ENCODE measurements around the gene CCDC24. TPM values are rescaled to one million over a fixed set of nuclear protein-coding genes. Genes with fewer than 3 reads are reported as not detected.

Gene CCDC24
- total and polyA plus RNA-seq, 2 donors (not counting 3 experiments of a cell fraction or from before 2014, with no cell fraction given): 2.2 to 3.1 TPM

DNA sequence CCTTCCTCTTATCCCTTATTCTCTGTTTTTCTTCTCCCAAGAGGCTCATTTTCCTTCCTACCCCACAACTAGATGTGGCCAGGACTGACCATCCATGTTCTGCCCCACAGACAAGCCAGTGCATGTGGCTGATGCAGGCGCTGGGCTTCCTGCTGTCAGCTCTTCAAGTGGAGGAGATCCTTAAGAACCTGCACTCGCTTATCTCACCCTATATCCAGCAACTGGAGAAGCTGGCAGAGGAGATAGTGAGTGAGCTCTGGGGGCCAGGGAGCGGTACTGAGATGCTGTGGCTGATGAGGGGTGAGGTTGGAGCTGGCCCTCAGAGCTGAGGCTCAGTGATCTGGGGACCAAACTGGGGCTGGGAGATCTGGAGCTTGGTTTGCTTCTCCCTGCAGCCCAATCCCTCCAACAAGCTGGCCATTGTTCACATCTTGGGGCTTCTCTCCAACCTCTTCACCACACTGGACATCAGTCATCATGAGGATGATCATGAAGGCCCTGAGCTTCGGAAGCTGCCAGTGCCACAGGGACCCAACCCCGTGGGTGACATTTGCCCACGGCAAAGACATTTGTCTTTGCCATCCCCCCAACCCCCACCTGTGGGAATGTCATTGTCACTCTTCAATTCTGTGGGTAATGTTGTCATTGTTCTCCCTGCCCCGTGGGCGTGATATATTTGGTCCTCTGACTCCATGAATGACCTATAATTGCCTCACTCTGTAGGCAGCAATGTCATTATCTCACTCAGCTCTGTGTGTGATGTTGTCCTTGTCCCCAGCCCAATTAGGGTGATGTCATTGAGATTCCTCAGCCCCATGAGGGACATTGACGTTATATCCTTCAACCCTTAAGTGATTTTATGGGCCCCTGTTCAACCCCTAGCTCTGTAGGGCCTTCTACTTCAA, 32.8 kb upstream of the CCDC24 start:
- Histone ChIP-seq H3K27ac (ENCODE audit: insufficient read depth, low read depth, low read length) (no peak overlapping the region), H3K4me3 (replicated peaks in 1 of 3; ENCODE audit: insufficient read depth in 1 of 3, low read depth in 1 of 3, low read length in 3 of 3) (no peak overlapping the region), H3K79me2 (ENCODE audit: control insufficient read depth, insufficient read depth, low read length) (no peaks in the 10 kb centered on the region), H3K9ac (replicated peaks; ENCODE audit: extremely low read depth, insufficient read depth, low read length) (no peak overlapping the region), H3K4me1 (ENCODE audit: control insufficient read depth, extremely low read depth, insufficient read depth, low read length) (no peaks in the 10 kb centered on the region), H2AFZ (ENCODE audit: low read depth, low read length) (no peak overlapping the region), H3K9me1 (replicated peaks; ENCODE audit: control insufficient read depth, extremely low read depth, insufficient read depth, low read length) (no peaks in the 10 kb centered on the region), H3K36me3 (ENCODE audit: control insufficient read depth in 2 of 2, extremely low read depth in 1 of 2, insufficient read depth in 2 of 2, low read length in 2 of 2) (peaks cover 5 to 33% of the 10 kb centered on the region in 2 experiments), H3K9me3 (replicated peaks; ENCODE audit: control insufficient read depth, insufficient read depth, low read length) (no peaks in the 10 kb centered on the region), H4K20me1 (replicated peaks; ENCODE audit: control insufficient read depth, extremely low read depth, insufficient read depth, low read length) (no peaks in the 10 kb centered on the region), H3K4me2 (ENCODE audit: insufficient read depth, low read length) (no peak overlapping the region), H3K27me3 (ENCODE audit: control insufficient read depth in 2 of 2, insufficient read depth in 2 of 2, low read length in 2 of 2) (no peaks in the 10 kb centered on the region)
- FAIRE-seq (no peak), DNase-seq (ENCODE audit: low read depth, low spot score) (no peak)
- ChIA-PET CTCF (interaction anchor here (1.0 to 1.7 kb wide), 5 partner anchors 8 to 196 kb away, joined by 3 to 8 read pairs (median 3); partner anchors contain the start of genes ARTN and ATP6V0B), POLR2A (no interaction called here)
- dilution Hi-C loops (cut with MboI; ENCODE audit: extremely low pct_ligation_motif_present, low sequenced_read_pairs): no loop called here
- no peak for TF ChIP-seq POLR2A (IDR thresholded peaks at IDR 0.05; ENCODE audit: low read depth, low read length)
- TF ChIP-seq, protein P1, sequence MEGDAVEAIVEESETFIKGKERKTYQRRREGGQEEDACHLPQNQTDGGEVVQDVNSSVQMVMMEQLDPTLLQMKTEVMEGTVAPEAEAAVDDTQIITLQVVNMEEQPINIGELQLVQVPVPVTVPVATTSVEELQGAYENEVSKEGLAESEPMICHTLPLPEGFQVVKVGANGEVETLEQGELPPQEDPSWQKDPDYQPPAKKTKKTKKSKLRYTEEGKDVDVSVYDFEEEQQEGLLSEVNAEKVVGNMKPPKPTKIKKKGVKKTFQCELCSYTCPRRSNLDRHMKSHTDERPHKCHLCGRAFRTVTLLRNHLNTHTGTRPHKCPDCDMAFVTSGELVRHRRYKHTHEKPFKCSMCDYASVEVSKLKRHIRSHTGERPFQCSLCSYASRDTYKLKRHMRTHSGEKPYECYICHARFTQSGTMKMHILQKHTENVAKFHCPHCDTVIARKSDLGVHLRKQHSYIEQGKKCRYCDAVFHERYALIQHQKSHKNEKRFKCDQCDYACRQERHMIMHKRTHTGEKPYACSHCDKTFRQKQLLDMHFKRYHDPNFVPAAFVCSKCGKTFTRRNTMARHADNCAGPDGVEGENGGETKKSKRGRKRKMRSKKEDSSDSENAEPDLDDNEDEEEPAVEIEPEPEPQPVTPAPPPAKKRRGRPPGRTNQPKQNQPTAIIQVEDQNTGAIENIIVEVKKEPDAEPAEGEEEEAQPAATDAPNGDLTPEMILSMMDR (IDR thresholded peaks at IDR 0.05; ENCODE audit: extremely low read depth in 1 of 2, insufficient read depth in 1 of 2, low read depth in 1 of 2, low read length in 2 of 2): no peak
- no peak for TF ChIP-seq FOS (IDR thresholded peaks at IDR 0.05; ENCODE audit: borderline replicate concordance, insufficient read depth, low read length)
- no peak for TF ChIP-seq JUN (IDR thresholded peaks at IDR 0.05; ENCODE audit: borderline replicate concordance, insufficient read depth, insufficient read length, low read depth)
- no peak for TF ChIP-seq EZH2 (IDR thresholded peaks at IDR 0.05; ENCODE audit: borderline replicate concordance, low read depth, low read length, severe bottlenecking)
- TF ChIP-seq, protein P2, sequence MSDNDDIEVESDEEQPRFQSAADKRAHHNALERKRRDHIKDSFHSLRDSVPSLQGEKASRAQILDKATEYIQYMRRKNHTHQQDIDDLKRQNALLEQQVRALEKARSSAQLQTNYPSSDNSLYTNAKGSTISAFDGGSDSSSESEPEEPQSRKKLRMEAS (IDR thresholded peaks at IDR 0.05; ENCODE audit: insufficient read depth, insufficient read length): no peak
- TF ChIP-seq GATA2 (IDR thresholded peaks at IDR 0.05; ENCODE audit: insufficient read depth, insufficient read length, low read depth, low read length): no peak
- no peak for TF ChIP-seq MYC (IDR thresholded peaks at IDR 0.05; ENCODE audit: low read depth, low read length)
- TF ChIP-seq POLR2AphosphoS5 (IDR thresholded peaks at IDR 0.05; ENCODE audit: insufficient read depth, low read depth, low read length): no peak
- intact Hi-C loops (cut with micrococcal nuclease): no loop called here
- no TSS peak for BruUV-seq (replicated peaks)

All from endothelial cell of umbilical vein (primary cell).